ENCODE measurements around the gene RELN. TPM values are rescaled to one million over a fixed set of nuclear protein-coding genes. Genes with fewer than 3 reads are reported as not detected.
"Not testable (repeated sequence)": the region's sequence is repeated elsewhere in the genome, so short reads cannot be mapped to it uniquely, and the experiment has no call there.

The RELN gene
- polyA plus RNA-seq, 1 donor (not counting 4 experiments of a cell fraction or from before 2014, with no cell fraction given), result not detected

GRCh38 chr7:103905997-103906396 lies 83.5 kb downstream of the RELN start:
- dilution Hi-C loops (cut with MboI; ENCODE audit: extremely low pct_ligation_motif_present, low sequenced_read_pairs), result no loop called here
- no peaks in the 10 kb centered on the region for H3K36me3 ChIP-seq (ENCODE audit: control insufficient read depth in 2 of 2, extremely low read depth in 1 of 2, insufficient read depth in 2 of 2, low read length in 2 of 2)
- H3K4me1 ChIP-seq (ENCODE audit: control insufficient read depth, extremely low read depth, insufficient read depth, low read length), result no peaks in the 10 kb centered on the region
- no peak overlapping the region for H3K4me2 ChIP-seq (ENCODE audit: control insufficient read depth, extremely low read depth, insufficient read depth, low read depth, low read length)
- H3K79me2 ChIP-seq (ENCODE audit: control insufficient read depth, insufficient read depth, low read length), result no peaks in the 10 kb centered on the region
- TF ChIP-seq EZH2 (IDR thresholded peaks at IDR 0.05; ENCODE audit: low read length) (no peak), CTCF (optimal IDR thresholded peaks at IDR 0.05 in 1 of 3, IDR thresholded peaks at IDR 0.05 in 1 of 3, conservative IDR thresholded peaks at IDR 0.05 in 1 of 3; ENCODE audit: extremely low read depth in 1 of 3, insufficient read depth in 2 of 3, low read length in 3 of 3) (no peak)
- no peaks in the 10 kb centered on the region for H4K20me1 ChIP-seq (ENCODE audit: control insufficient read depth, extremely low read depth, insufficient read depth, low read length)
- H3K9me1 ChIP-seq (ENCODE audit: control insufficient read depth, extremely low read depth, insufficient read depth, low read length), result no peaks in the 10 kb centered on the region
- DNase-seq (ENCODE audit: low read depth, low spot score) (no peak), FAIRE-seq (no peak)
- no peaks in the 10 kb centered on the region for H3K27me3 ChIP-seq (ENCODE audit: control insufficient read depth, extremely low read depth, insufficient read depth, low read length)
- no peak overlapping the region for H3K27ac ChIP-seq (ENCODE audit: control insufficient read depth, insufficient read depth, low read length)
- no peak overlapping the region for H2AFZ ChIP-seq (ENCODE audit: control insufficient read depth, low read length)
- H3K9me3 ChIP-seq (ENCODE audit: control insufficient read depth, low read depth, low read length), result no peaks in the 10 kb centered on the region
- H3K4me3 ChIP-seq (ENCODE audit: control insufficient read depth in 2 of 3, extremely low read depth in 1 of 3, insufficient read depth in 2 of 3, low read depth in 1 of 3, low read length in 3 of 3), result no peak overlapping the region
- H3K9ac ChIP-seq (ENCODE audit: control insufficient read depth, extremely low read depth, insufficient read depth, low read length), result no peak overlapping the region

- FAIRE-seq, result no peak
- Histone ChIP-seq H3K4me3 (ENCODE audit: control insufficient read depth in 2 of 3, extremely low read depth in 1 of 3, insufficient read depth in 2 of 3, low read depth in 1 of 3, low read length in 3 of 3) (no peak overlapping the region), H3K27me3 (ENCODE audit: control insufficient read depth, extremely low read depth, insufficient read depth, low read length) (no peaks in the 10 kb centered on the region), H3K79me2 (ENCODE audit: control insufficient read depth, insufficient read depth, low read length) (no peaks in the 10 kb centered on the region), H3K4me2 (ENCODE audit: control insufficient read depth, extremely low read depth, insufficient read depth, low read depth, low read length) (no peak overlapping the region), H4K20me1 (ENCODE audit: control insufficient read depth, extremely low read depth, insufficient read depth, low read length) (no peaks in the 10 kb centered on the region), H3K36me3 (ENCODE audit: control insufficient read depth in 2 of 2, extremely low read depth in 1 of 2, insufficient read depth in 2 of 2, low read length in 2 of 2) (no peaks in the 10 kb centered on the region), H3K4me1 (ENCODE audit: control insufficient read depth, extremely low read depth, insufficient read depth, low read length) (no peaks in the 10 kb centered on the region), H3K9ac (ENCODE audit: control insufficient read depth, extremely low read depth, insufficient read depth, low read length) (no peak overlapping the region), H3K9me1 (ENCODE audit: control insufficient read depth, extremely low read depth, insufficient read depth, low read length) (no peaks in the 10 kb centered on the region), H3K27ac (ENCODE audit: control insufficient read depth, insufficient read depth, low read length) (no peak overlapping the region), H3K9me3 (ENCODE audit: control insufficient read depth, low read depth, low read length) (no peaks in the 10 kb centered on the region), H2AFZ (ENCODE audit: control insufficient read depth, low read length) (no peak overlapping the region)
- TF ChIP-seq CTCF (optimal IDR thresholded peaks at IDR 0.05 in 1 of 3, IDR thresholded peaks at IDR 0.05 in 1 of 3, conservative IDR thresholded peaks at IDR 0.05 in 1 of 3; ENCODE audit: extremely low read depth in 1 of 3, insufficient read depth in 2 of 3, low read length in 3 of 3) (no peak), EZH2 (IDR thresholded peaks at IDR 0.05; ENCODE audit: low read length) (no peak)
- no peak for DNase-seq (ENCODE audit: low read depth, low spot score)
- dilution Hi-C loops (cut with MboI; ENCODE audit: extremely low pct_ligation_motif_present, low sequenced_read_pairs), result no loop called here
Observed at GRCh38 chr7:103902917-103903316, 86.5 kb downstream of the RELN start.

GRCh38 chr7:103896826-103897225 lies 92.6 kb downstream of the RELN start:
- H3K9ac ChIP-seq (ENCODE audit: control insufficient read depth, extremely low read depth, insufficient read depth, low read length); H3K4me2 ChIP-seq (ENCODE audit: control insufficient read depth, extremely low read depth, insufficient read depth, low read depth, low read length); H3K79me2 ChIP-seq (ENCODE audit: control insufficient read depth, insufficient read depth, low read length); dilution Hi-C loops (cut with MboI; ENCODE audit: extremely low pct_ligation_motif_present, low sequenced_read_pairs); H3K27me3 ChIP-seq (ENCODE audit: control insufficient read depth, extremely low read depth, insufficient read depth, low read length); H3K9me1 ChIP-seq (ENCODE audit: control insufficient read depth, extremely low read depth, insufficient read depth, low read length); FAIRE-seq; H2AFZ ChIP-seq (ENCODE audit: control insufficient read depth, low read length); H3K4me1 ChIP-seq (ENCODE audit: control insufficient read depth, extremely low read depth, insufficient read depth, low read length); H3K36me3 ChIP-seq (ENCODE audit: control insufficient read depth in 2 of 2, extremely low read depth in 1 of 2, insufficient read depth in 2 of 2, low read length in 2 of 2); H3K4me3 ChIP-seq (ENCODE audit: control insufficient read depth in 2 of 3, extremely low read depth in 1 of 3, insufficient read depth in 2 of 3, low read depth in 1 of 3, low read length in 3 of 3); H3K9me3 ChIP-seq (ENCODE audit: control insufficient read depth, low read depth, low read length); H4K20me1 ChIP-seq (ENCODE audit: control insufficient read depth, extremely low read depth, insufficient read depth, low read length); H3K27ac ChIP-seq (ENCODE audit: control insufficient read depth, insufficient read depth, low read length); DNase-seq (ENCODE audit: low read depth, low spot score): not testable (repeated sequence)

Measured in keratinocyte (primary cell).